Esophagus muscularis mucosa (tissue), 4 donors: Measurements from ENCODE around the gene FAM32A. TPM values are rescaled to one million over a fixed set of nuclear protein-coding genes. Genes with fewer than 3 reads are reported as not detected.

Experiments
- DNase-seq: peaks from one replicate; pipeline ENCODE4 v3.0.0-alpha.2; 2017; ENCODE audit errors: extremely low spot score
- H3K27ac ChIP-seq, 4 donors: fragments of 200-600 bp; sonication (generic); replicated peaks in 1 of 4; 1 replicate in 3 of 4; 2 replicates in 1 of 4; pipeline ENCODE4 v1.5.1; 2016 to 2019; ENCODE audit warnings: mild to moderate bottlenecking in 1 of 4
- H3K27me3 ChIP-seq, 4 donors: fragments of 200-600 bp; sonication (generic); one replicate each; pipeline versions ENCODE4 v1.5.1 to v1.6.0; 2016 to 2019
- H3K36me3 ChIP-seq, 4 donors: fragments of 200-600 bp; sonication (generic); one replicate each; pipeline ENCODE4 v1.5.1; 2016 to 2019
- H3K4me1 ChIP-seq, 4 donors: fragments of 200-600 bp; sonication (generic); one replicate each; pipeline ENCODE4 v1.5.1; 2016 to 2019
- H3K4me3 ChIP-seq, 4 donors: fragments of 200-600 bp; sonication (generic); 1 replicate in 2 of 4; 2 replicates in 2 of 4; pipeline ENCODE4 v1.5.1; 2016 to 2019; ENCODE audit warnings: mild to moderate bottlenecking in 4 of 4, moderate library complexity in 1 of 4
- H3K9me3 ChIP-seq, 4 donors: fragments of 200-600 bp; sonication (generic); 1 replicate in 3 of 4; 2 replicates in 1 of 4; pipeline ENCODE4 v1.5.1; 2016 to 2019
- CTCF ChIP-seq, 3 experiments: fragments of 200-600 bp in 2 of 3; fragments of 450-650 bp in 1 of 3; sonication (generic) in 2 of 3; IDR thresholded peaks; one replicate each; pipeline ENCODE4 v1.5.1; 2017 to 2019; ENCODE audit warnings: antibody characterized with exemption in 3 of 3, mild to moderate bottlenecking in 2 of 3, moderate library complexity in 1 of 3
- EP300 ChIP-seq: sonication (generic); formaldehyde crosslinking; IDR thresholded peaks from one replicate; pipeline ENCODE4 v1.6.1; 2017; ENCODE audit warnings: antibody characterized with exemption
- POLR2A ChIP-seq: fragments of 450-650 bp; IDR thresholded peaks from one replicate; pipeline ENCODE4 v1.6.1; 2017; ENCODE audit warnings: antibody characterized with exemption, moderate library complexity, mild to moderate bottlenecking, low read depth
- POLR2AphosphoS5 ChIP-seq, 2 donors: sonication (generic); formaldehyde crosslinking; IDR thresholded peaks; one replicate each; pipeline ENCODE4 v1.6.1; 2017; ENCODE audit warnings: antibody characterized with exemption in 2 of 2
- WGBS: methylation state at CpG from one replicate; pipeline ENCODE4 v1.1.5; 2018; 5-methylcytosine and 5-hydroxymethylcytosine counted together
- intact Hi-C: fragments of 100-400 bp; cut with DNase I; formaldehyde crosslinking; loops from one replicate; pipeline ENCODE4 v1.15.1; 2023
- small RNA-seq, 3 donors: library from RNA; depleted of rRNA; stranded (forward); fragments of <200 nt; gene quantifications; one replicate each; pipeline ENCODE3, GENCODE V24; 2016
- total RNA-seq, 4 donors: library from RNA; depleted of rRNA; stranded (reverse); fragments of >200 nt; gene quantifications; one replicate each; pipeline versions ENCODE4 v1.1.0 to v1.2.1, GENCODE V29; 2016

Gene FAM32A
- total RNA-seq, 4 donors from 2014 or later: 83.5 to 104 (median 103) TPM

GRCh38 chr19:16235811-16236652 is 50.8 kb downstream of the FAM32A start:
- Histone ChIP-seq H3K4me3 (no peak overlapping the region), H3K36me3 (peaks cover 37 to 57% (median 54%) of the 10 kb centered on the region in 4 donors), H3K27me3 (no peaks in the 10 kb centered on the region), H3K9me3 (no peaks in the 10 kb centered on the region), H3K4me1 (no peaks in the 10 kb centered on the region), H3K27ac (no peak overlapping the region)
- 88% methylated on average over 21 of the region's 21 CpGs for WGBS
- DNase-seq: no peak
- intact Hi-C loops: no loop called here
- TF ChIP-seq EP300 (no peak), CTCF (IDR thresholded peaks at IDR 0.05) (no peak), POLR2A (no peak), POLR2AphosphoS5 (IDR thresholded peaks at IDR 0.05) (no peak)

Small RNAs within 50 kb of the gene (small RNA-seq; reads per million reads assigned to genes)
- 0 reads per million in 3 donors for gene RF00017

Other genes starting within 250 kb of the FAM32A start
- not detected for gene OR10H4, start 236.4 kb upstream of the FAM32A start, total RNA-seq
- 100 to 1,000 TPM; 378 to 445 (median 414) TPM for gene TPM4, start 108.9 kb upstream of the FAM32A start, total RNA-seq
- gene RAB8A, start 73.5 kb upstream of the FAM32A start, total RNA-seq: 10 to 100 TPM; 37.9 to 56.4 (median 42.9) TPM
- gene HSH2D, start 41.7 kb upstream of the FAM32A start, total RNA-seq: under 1 TPM in 3 of 4 donors, not detected in 1; 0.52 to 0.83 (median 0.75) TPM
- not detected for gene CIB3, start 11.9 kb upstream of the FAM32A start, total RNA-seq
- gene AP1M1, start 12.5 kb downstream of the FAM32A start, total RNA-seq: 100 to 1,000 TPM in 2 of 4 donors, 10 to 100 TPM in 2; 63.1 to 115 (median 98.6) TPM
- 10 to 100 TPM; 64.9 to 74.1 (median 68.5) TPM for gene KLF2, start 139.4 kb downstream of the FAM32A start, total RNA-seq